ENCODE results near the gene C2orf76. TPM values are rescaled to one million over a fixed set of nuclear protein-coding genes. Genes with fewer than 3 reads are reported as not detected.
A peak's percentile ranks its signal among the peaks of the same experiment; 100 is the strongest.

The C2orf76 gene
- total RNA-seq, 1 experiment from 2014 or later = 5.7 TPM

DNA sequence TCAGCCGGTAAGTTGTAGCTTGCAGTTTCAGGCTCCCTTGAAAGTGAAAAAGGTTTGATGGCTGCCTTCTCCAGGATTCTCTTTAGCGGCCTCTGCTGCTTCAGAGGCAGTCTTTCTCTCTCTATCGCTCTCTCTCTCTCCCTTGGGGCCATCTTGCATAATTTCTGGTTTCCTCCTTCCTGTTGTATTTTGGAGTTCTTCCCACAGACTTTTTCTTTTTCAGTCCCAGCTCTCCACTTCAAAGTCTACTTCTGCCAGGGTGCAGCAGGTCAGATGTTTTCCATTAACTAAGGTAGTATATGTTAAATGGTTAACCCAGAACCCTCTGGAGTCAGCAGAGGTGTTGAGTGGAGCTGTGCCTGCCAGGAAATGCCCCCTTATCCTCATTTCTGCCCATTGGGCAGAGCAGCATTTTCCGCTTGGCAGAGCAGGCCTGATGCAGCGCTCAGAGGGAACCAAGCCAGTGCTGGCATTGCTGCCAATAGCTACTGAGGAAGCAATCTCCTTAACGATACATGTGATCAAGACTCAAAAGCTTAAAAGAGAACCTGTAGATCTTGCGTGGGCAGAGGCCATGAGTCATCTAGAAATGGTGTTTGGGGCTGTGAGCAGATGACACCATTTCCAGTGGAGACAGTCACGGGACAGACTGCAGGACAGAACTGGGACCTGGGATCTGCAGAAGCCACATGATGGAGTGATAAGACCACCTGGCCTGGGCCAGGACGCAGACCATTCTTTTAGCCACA is 20.9 kb upstream of the C2orf76 start:
- DNase-seq = no peak
- no peak overlapping the region for H3K4me3 Mint-ChIP-seq
- no peaks in the 10 kb centered on the region for H3K9me3 ChIP-seq (ENCODE audit: control insufficient read depth, low read depth, low read length)
- H3K9me3 Mint-ChIP-seq = no peaks in the 10 kb centered on the region
- H3K18ac ChIP-seq (ENCODE audit: insufficient read length, low read depth, low read length) = no peak overlapping the region
- H2AFZ ChIP-seq (ENCODE audit: low read length) = no peak overlapping the region
- H3K4ac ChIP-seq (ENCODE audit: low read depth, low read length) = no peak overlapping the region
- no peaks in the 10 kb centered on the region for H3K4me1 ChIP-seq (ENCODE audit: insufficient read depth, low read length)
- no peak overlapping the region for H3K9ac ChIP-seq (ENCODE audit: extremely low read depth, insufficient read length, low read length)
- no peaks in the 10 kb centered on the region for H3K79me2 ChIP-seq (ENCODE audit: insufficient read depth, low read length)
- TF ChIP-seq, protein P1, sequence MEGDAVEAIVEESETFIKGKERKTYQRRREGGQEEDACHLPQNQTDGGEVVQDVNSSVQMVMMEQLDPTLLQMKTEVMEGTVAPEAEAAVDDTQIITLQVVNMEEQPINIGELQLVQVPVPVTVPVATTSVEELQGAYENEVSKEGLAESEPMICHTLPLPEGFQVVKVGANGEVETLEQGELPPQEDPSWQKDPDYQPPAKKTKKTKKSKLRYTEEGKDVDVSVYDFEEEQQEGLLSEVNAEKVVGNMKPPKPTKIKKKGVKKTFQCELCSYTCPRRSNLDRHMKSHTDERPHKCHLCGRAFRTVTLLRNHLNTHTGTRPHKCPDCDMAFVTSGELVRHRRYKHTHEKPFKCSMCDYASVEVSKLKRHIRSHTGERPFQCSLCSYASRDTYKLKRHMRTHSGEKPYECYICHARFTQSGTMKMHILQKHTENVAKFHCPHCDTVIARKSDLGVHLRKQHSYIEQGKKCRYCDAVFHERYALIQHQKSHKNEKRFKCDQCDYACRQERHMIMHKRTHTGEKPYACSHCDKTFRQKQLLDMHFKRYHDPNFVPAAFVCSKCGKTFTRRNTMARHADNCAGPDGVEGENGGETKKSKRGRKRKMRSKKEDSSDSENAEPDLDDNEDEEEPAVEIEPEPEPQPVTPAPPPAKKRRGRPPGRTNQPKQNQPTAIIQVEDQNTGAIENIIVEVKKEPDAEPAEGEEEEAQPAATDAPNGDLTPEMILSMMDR (conservative IDR thresholded peaks at IDR 0.05) = peak; percentile 26; the same call in 1 of the 3 replicates
- no peaks in the 10 kb centered on the region for H3K36me3 Mint-ChIP-seq (ENCODE audit: insufficient read depth in 1 of 3, low read depth in 3 of 3)
- H3K23ac ChIP-seq (ENCODE audit: insufficient read length, low read depth, low read length) = no peak overlapping the region
- H3K56ac ChIP-seq (ENCODE audit: insufficient read length, low read depth, low read length) = no peak overlapping the region
- H3K27ac Mint-ChIP-seq = no peak overlapping the region
- H2BK120ac ChIP-seq (ENCODE audit: low read depth, low read length, poor library complexity, severe bottlenecking) = no peak overlapping the region
- no CpG with 5 or more reads among the region's 9 CpGs for WGBS (ENCODE audit: extremely low coverage, insufficient read length, low lambda C conversion rate)
- H4K8ac ChIP-seq (replicated peaks; ENCODE audit: insufficient read length, low read depth, low read length) = no peak overlapping the region
- H2BK15ac ChIP-seq (ENCODE audit: low read depth, low read length) = no peak overlapping the region
- H3K27ac ChIP-seq (ENCODE audit: insufficient read length, low read depth, low read length) = no peak overlapping the region
- no peak overlapping the region for H3K4me2 ChIP-seq (ENCODE audit: insufficient read depth, insufficient read length, low read length)
- no peaks in the 10 kb centered on the region for H4K20me1 ChIP-seq (ENCODE audit: control insufficient read depth, insufficient read depth, insufficient read length)
- no peak overlapping the region for H3T11ph ChIP-seq (ENCODE audit: low read length)
- no peak overlapping the region for H2BK12ac ChIP-seq (ENCODE audit: insufficient read length, low read depth, low read length)
- no peak overlapping the region for H4K5ac ChIP-seq (ENCODE audit: insufficient read length, low read depth, low read length)
- H3K27me3 ChIP-seq (ENCODE audit: insufficient read depth, low read length) = no peaks in the 10 kb centered on the region
- H3K27me3 Mint-ChIP-seq (ENCODE audit: low read depth) = peaks cover 2% of the 10 kb centered on the region; the same call in 1 of the 2 replicates
- no peak overlapping the region for H3K14ac ChIP-seq (ENCODE audit: insufficient read depth, low read length)
- H2BK20ac ChIP-seq (ENCODE audit: low read depth, low read length, poor library complexity, severe bottlenecking) = no peak overlapping the region
- no peak overlapping the region for H2BK5ac ChIP-seq (ENCODE audit: insufficient read length, low read length)
- H3K79me1 ChIP-seq (ENCODE audit: insufficient read depth, low read depth, low read length, poor library complexity, severe bottlenecking) = no peaks in the 10 kb centered on the region
- H2AK5ac ChIP-seq (ENCODE audit: insufficient read length, low read length) = no peak overlapping the region
- no peaks in the 10 kb centered on the region for H3K23me2 ChIP-seq (ENCODE audit: insufficient read length, low read depth, low read length, poor library complexity, severe bottlenecking)
- H4K91ac ChIP-seq (ENCODE audit: insufficient read length, low read depth, low read length) = no peak overlapping the region
- H3K4me1 Mint-ChIP-seq = peaks cover 18 to 30% of the 10 kb centered on the region in 2 experiments

All from H9 (cell line).